GM12875 (cell line): ENCODE measurements around the gene SLC36A3.

Source experiments
- H3K4me3 ChIP-seq: one replicate; pipeline ENCODE4 v1.5.1; 2011; ENCODE audit warnings: low read depth, low read length, control low read depth
- CTCF ChIP-seq: IDR thresholded peaks from 2 replicates; pipeline ENCODE4 v1.5.1; 2011; ENCODE audit warnings: low read depth, mild to moderate bottlenecking, control low read depth, inconsistent platforms, low read length, moderate library complexity, borderline replicate concordance; ENCODE audit not compliant: insufficient read depth

The SLC36A3 gene

GRCh38 chr5:151340004-151340403 is 36.4 kb upstream of the SLC36A3 start:
- no peak for TF ChIP-seq CTCF
- H3K4me3 ChIP-seq, result no peak overlapping the region

- no peak overlapping the region for H3K4me3 ChIP-seq
- TF ChIP-seq CTCF, result no peak
These were observed 35.2 kb upstream of the SLC36A3 start for GRCh38 chr5:151338734-151339133.

GRCh38 chr5:151332857-151333256 is 29.3 kb upstream of the SLC36A3 start:
- no peak overlapping the region for H3K4me3 ChIP-seq
- TF ChIP-seq CTCF, result no peak

GRCh38 chr5:151328734-151329133 is 25.2 kb upstream of the SLC36A3 start:
- no peak overlapping the region for H3K4me3 ChIP-seq
- TF ChIP-seq CTCF, result no peak

- no peak for TF ChIP-seq CTCF
- no peak overlapping the region for H3K4me3 ChIP-seq
These were observed 24.0 kb upstream of the SLC36A3 start for GRCh38 chr5:151327585-151327984.

- H3K4me3 ChIP-seq, result no peak overlapping the region
- no peak for TF ChIP-seq CTCF
These were observed 22.7 kb upstream of the SLC36A3 start for GRCh38 chr5:151326266-151326665.

- H3K4me3 ChIP-seq, result no peak overlapping the region
- TF ChIP-seq CTCF, result no peak
These were observed 16.9 kb upstream of the SLC36A3 start for GRCh38 chr5:151320481-151320880.
